HG02970 (cell line): ENCODE data around the gene MSRB1.
"Not testable (repeated sequence)": the region's sequence is repeated elsewhere in the genome, so short reads cannot be mapped to it uniquely, and the experiment has no call there.

ENCODE experiments used
- ATAC-seq: cut with Tn5 transposase; IDR thresholded peaks from one replicate; pipeline ENCODE4 v1.9.1; 2021; ENCODE audit warnings: mild to moderate bottlenecking, moderate library complexity, moderate number of reproducible peaks; ENCODE audit not compliant: unreplicated experiment, low FRiP score

Gene MSRB1

DNA sequence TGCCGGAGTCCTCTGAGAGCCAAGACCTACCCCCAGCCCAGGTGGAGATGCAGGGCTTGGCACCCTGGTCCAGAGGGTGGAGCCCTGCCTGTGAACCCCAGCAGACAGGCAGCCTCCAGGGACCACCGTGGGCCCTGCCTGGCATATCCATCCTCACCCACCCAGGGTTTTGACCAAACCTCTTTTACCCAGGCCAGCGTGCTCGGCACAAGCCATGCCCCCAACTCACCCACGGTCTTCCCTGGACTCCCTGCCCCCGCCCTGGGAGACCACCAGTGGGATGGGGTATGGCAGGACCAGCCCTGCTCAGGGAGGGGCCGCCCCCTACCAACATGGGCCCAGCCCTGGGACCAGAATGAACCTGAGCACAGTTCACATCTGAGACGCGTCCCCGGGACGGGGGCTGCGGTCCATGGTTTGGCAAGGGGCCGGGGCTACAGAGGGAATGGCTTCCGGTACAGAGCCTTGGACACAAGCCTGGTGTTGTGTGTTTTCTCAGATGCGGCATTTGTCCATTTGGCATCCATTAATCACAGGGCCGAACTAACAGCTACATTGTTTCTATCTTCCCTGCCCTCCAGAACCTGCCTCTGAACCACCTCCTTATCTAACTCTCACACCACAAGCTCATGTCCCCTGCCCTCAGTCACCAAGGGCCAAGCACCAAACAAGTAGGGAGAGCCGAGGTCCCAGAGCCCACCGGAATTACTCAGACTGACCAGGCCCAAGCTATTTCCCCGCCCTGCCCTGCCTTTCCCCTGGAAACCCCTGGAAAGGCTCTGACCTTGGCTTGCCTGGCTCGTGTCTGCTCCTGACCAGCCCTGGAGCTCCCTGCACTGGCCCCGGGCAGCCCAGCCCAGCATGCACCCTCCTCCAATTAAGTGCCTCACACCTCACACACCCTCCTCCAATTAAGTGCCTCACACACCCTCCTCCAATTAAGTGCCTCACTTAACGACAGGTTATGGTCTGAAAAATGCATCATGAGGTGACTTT, 38.9 kb downstream of the MSRB1 start:
- no peak for ATAC-seq

DNA sequence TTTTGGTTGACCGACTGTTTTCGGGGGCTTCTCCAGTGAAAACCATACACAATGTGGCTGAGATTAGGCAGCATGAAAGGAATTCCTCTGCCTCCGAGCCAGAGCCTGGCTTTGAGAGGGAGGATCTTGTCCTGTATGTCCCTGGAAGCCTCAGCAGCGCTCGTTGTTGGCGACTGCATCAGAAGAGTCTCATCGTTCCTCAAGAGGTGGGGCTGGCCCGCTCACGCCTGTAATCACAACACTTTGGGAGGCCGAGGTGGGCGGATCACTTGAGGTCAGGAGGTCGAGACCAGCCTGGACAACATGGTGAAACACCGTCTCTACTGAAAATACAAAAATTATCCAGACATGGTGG, 39.8 kb downstream of the MSRB1 start:
- no peak for ATAC-seq

DNA sequence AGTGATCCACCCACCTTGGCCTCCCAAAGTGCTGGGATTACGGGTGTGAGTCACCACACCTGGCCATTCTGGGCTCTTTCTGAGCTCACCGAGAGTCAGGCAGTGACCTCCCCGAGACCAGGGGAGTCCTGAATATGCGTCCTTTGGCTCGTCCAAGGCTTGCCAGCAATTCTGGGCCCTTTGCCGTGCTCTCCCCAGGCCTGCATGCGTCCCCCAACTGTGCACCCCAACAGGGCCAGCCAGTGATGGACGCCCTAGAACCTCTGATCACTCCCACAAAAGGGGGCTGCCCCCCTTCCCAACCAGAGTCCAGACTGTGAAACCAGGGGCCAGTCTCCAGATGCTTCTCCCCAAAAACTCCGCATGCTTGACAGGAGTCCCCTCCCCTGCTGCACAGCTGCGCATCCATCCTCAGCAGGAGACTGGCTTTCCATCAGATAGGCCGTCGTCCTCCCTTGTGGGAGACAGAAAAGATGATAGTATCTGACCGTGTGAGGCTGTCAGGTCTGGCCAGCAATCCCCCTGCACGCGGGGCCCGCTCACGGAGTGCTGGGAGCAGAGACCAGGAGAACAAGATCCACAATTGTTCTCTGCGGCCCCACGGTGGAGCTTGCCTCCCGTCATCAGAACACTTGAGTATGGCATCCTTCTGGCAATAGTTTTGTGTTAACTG, 40.3 kb downstream of the MSRB1 start:
- no peak for ATAC-seq

- no peak for ATAC-seq
Measured at GRCh38 chr16:1900452-1900774, 42.6 kb downstream of the MSRB1 start.

DNA sequence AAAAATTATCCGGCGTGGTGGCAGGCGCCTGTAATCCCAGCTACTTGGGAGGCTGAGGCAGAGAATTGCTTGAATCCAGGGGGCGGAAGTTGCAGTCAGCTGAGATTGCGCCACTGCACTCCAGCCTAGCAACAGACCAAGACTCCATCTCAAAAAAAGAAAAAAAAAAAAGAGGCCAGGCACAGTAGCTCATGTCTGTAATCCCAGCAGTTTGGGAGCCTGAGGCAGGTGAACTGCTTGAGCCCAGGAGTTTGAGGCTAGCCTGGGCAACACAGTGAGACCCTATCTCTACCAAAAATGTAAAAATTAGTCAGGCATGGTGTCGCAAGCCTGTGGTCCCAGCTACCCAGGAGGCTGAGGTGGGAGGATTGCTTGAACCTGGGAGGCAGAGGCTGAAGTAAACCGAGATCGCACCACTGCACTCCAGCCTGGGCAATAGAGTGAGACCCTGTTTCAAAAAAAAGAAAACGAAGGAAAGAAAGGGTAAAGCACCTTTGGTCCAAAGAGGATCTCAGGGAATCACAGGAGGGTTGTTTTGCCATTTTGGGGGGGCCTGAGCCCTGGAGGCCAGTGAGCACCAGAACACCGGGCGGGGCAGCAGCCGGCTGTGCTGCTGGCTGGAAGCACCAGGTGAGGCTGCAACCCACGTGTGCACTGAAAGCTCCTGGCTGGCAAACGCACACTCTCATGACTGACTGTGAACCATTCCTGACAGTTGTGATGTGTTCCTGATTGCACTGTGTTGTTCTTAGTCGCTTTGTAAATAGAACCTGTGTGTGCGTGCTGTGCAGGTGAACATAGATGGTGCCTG, 43.2 kb downstream of the MSRB1 start:
- ATAC-seq: no peak

- ATAC-seq: not testable (repeated sequence)
Measured at GRCh38 chr16:1897692-1898091, 45.3 kb downstream of the MSRB1 start.

DNA sequence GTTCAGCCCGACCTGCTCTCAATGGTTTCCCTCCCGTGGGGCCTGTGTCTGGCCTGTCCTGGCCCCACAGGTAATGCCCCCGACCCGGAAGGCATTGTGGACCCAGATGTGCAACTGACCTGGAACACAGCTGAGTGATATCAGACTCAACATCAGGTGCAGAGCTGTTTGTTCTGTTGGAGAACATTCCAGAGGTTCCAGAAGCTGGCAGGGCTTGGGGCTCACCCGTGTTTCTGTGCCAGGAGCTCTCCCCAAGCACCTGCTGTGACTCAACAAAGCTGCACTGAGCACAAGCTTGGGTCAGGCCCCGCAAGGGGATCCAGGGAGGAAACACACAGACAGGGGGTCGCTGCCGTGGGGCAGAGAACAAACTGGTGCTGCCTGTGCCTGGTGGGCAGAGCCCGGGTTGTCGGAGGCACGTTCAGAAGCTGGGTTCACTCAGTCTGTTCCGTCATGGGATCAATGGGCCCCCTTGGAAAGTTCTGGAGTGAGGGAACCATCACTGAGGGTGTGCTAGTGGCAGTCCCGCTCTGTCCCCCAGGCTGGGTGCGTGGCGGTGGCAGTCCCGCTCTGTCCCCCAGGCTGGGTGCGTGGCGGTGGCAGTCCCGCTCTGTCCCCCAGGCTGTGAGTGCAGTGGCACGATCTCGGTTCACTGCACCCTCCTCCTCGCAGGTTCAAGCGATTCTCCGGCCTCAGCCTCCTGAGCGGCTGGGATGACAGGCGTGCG, 46.9 kb downstream of the MSRB1 start:
- ATAC-seq: no peak

- no peak for ATAC-seq
Measured at GRCh38 chr16:1895068-1895467, 47.9 kb downstream of the MSRB1 start.

GRCh38 chr16:1890708-1891050, 52.3 kb downstream of the MSRB1 start:
- ATAC-seq: no peak

DNA sequence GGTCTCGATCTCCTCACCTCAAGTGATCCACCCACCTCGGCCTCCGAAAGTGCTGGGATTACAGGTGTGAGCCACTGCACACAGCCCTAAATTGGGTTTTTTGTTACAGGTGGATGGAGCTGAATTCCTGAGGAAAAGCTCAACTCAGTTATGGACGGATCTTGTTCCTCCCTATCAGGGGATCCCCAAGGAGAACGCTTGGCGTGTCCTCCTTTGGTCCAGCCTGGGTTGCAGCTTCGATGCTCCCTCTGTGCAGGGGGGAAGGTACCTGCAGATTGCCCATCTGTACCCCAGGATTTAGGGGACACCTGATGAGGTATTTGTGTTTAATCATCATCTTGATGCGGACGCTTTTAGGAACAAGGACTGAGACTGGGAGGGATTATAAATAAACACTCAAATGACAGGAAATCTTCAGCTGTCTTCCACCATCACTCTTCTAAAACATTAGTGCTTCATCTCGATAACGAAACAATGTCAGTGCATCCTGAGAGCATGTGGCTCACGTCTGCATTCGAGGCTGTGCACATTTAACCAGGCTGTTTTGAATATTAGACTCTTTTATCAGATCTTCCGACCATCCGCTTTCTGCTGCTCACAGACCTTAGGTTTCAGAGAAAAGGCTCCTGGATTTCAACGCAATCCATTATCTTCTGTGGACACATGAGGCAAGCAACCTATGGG, 52.8 kb downstream of the MSRB1 start:
- no peak for ATAC-seq
